NCI-H345 treated with DMSO at 0.1 percent for 48 hours (cell line): ENCODE measurements around the gene MDM2.
"Not testable (repeated sequence)": the region's sequence is repeated elsewhere in the genome, so short reads cannot be mapped to it uniquely, and the experiment has no call there.

Experiments used
- DNase-seq: peaks from one replicate; lab custom pipeline; 2025; ENCODE audit not compliant: unreplicated experiment; lab: John Stamatoyannopoulos, UW

Gene MDM2

GRCh38 chr12:68825569-68826217 lies 17.7 kb downstream of the MDM2 start:
- no peak for DNase-seq

- no peak for DNase-seq
Observed at GRCh38 chr12:68827895-68828671, 20.1 kb downstream of the MDM2 start.

- no peak for DNase-seq
Observed at GRCh38 chr12:68828672-68829068, 20.7 kb downstream of the MDM2 start.

- no peak for DNase-seq
Observed at GRCh38 chr12:68831272-68831671, 23.3 kb downstream of the MDM2 start.

- DNase-seq, result no peak
Observed at GRCh38 chr12:68831751-68832503, 23.9 kb downstream of the MDM2 start.

- no peak for DNase-seq
Observed at GRCh38 chr12:68832504-68832867, 24.5 kb downstream of the MDM2 start.

GRCh38 chr12:68833508-68833907 lies 25.5 kb downstream of the MDM2 start:
- DNase-seq, result no peak

- no peak for DNase-seq
Observed at GRCh38 chr12:68835333-68835908, 27.4 kb downstream of the MDM2 start.

GRCh38 chr12:68837215-68837614 lies 29.2 kb downstream of the MDM2 start:
- no peak for DNase-seq

- no peak for DNase-seq
Observed at GRCh38 chr12:68838046-68838886, 30.3 kb downstream of the MDM2 start.

- no peak for DNase-seq
Observed at GRCh38 chr12:68839183-68840147, 31.5 kb downstream of the MDM2 start.

- not testable (repeated sequence) for DNase-seq
Observed at GRCh38 chr12:68841175-68841574, 33.2 kb downstream of the MDM2 start.

GRCh38 chr12:68841717-68842116 lies 33.7 kb downstream of the MDM2 start:
- no peak for DNase-seq

- no peak for DNase-seq
Observed at GRCh38 chr12:68842123-68842522, 34.1 kb downstream of the MDM2 start.

GRCh38 chr12:68842784-68843567 lies 35.0 kb downstream of the MDM2 start:
- no peak for DNase-seq

- DNase-seq, result no peak
Observed at GRCh38 chr12:68844318-68844745, 36.4 kb downstream of the MDM2 start.

GRCh38 chr12:68844788-68845695 lies 37.1 kb downstream of the MDM2 start:
- no peak for DNase-seq

- no peak for DNase-seq
Observed at GRCh38 chr12:68846811-68847210, 38.8 kb downstream of the MDM2 start.
